ENCODE results near the gene IGLL1.

DNA sequence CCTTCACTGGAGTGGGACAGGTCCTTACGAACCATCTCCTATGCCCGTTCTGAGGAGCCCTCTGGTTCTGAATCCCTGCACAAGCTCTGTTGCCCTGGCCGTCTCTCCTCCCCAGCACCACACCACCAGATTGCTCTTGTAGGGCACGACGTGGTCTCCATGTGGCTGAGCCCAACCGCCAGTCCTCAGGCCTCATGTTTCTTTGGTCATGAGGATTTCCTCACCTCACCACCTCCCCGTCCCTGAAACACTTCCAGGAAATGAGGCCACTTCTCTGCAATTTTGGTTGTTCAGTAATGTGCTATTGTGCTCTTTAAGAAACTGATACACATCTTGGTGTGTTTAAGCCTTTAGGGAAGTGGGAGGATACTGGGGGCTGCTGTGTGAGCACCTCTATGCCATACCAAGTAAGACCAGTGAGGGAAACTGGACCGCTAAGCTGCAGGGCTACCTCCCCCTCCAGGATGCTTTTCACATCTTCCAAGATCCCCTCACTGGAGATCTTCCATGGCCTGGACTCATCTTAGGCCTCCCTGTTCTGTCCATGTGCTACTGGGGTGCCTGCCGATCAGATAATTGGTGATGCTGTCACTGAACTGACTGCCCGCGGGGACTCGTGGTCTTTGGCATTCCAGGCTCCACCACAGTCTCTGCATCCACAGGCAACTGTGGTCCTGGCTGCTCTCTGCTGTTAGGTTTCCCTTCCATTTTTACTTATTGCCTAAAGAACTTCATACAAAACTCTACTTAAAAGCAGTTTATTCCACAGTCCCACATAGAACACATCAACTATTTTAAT, 30.1 kb upstream of the IGLL1 start:
- TF ChIP-seq POLR2A (IDR thresholded peaks at IDR 0.05; ENCODE audit: low read depth, low read length) (no peak), POLR2AphosphoS5 (IDR thresholded peaks at IDR 0.05; ENCODE audit: insufficient read depth, low read depth, low read length) (no peak), EZH2 (IDR thresholded peaks at IDR 0.05; ENCODE audit: borderline replicate concordance, low read depth, low read length, severe bottlenecking) (no peak), JUN (IDR thresholded peaks at IDR 0.05; ENCODE audit: borderline replicate concordance, insufficient read depth, insufficient read length, low read depth) (no peak), MYC (IDR thresholded peaks at IDR 0.05; ENCODE audit: low read depth, low read length) (no peak), FOS (IDR thresholded peaks at IDR 0.05; ENCODE audit: borderline replicate concordance, insufficient read depth, low read length) (no peak)
- TF ChIP-seq, protein P1, sequence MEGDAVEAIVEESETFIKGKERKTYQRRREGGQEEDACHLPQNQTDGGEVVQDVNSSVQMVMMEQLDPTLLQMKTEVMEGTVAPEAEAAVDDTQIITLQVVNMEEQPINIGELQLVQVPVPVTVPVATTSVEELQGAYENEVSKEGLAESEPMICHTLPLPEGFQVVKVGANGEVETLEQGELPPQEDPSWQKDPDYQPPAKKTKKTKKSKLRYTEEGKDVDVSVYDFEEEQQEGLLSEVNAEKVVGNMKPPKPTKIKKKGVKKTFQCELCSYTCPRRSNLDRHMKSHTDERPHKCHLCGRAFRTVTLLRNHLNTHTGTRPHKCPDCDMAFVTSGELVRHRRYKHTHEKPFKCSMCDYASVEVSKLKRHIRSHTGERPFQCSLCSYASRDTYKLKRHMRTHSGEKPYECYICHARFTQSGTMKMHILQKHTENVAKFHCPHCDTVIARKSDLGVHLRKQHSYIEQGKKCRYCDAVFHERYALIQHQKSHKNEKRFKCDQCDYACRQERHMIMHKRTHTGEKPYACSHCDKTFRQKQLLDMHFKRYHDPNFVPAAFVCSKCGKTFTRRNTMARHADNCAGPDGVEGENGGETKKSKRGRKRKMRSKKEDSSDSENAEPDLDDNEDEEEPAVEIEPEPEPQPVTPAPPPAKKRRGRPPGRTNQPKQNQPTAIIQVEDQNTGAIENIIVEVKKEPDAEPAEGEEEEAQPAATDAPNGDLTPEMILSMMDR (IDR thresholded peaks at IDR 0.05; ENCODE audit: extremely low read depth in 1 of 2, insufficient read depth in 1 of 2, low read depth in 1 of 2, low read length in 2 of 2) = no peak
- TF ChIP-seq, protein P2, sequence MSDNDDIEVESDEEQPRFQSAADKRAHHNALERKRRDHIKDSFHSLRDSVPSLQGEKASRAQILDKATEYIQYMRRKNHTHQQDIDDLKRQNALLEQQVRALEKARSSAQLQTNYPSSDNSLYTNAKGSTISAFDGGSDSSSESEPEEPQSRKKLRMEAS (IDR thresholded peaks at IDR 0.05; ENCODE audit: insufficient read depth, insufficient read length) = no peak
